Measurements from ENCODE around the gene LPP.

LPP gene

GRCh38 chr3:188295876-188296275, 141.9 kb downstream of the LPP start:
- no peak for DNase-seq (ENCODE audit: low read depth)
- TF ChIP-seq CTCF (IDR thresholded peaks at IDR 0.05; ENCODE audit: control insufficient read depth, insufficient read depth, low read depth, low read length, missing control alignments), result no peak
- no peak overlapping the region for H3K4me3 ChIP-seq (ENCODE audit: control insufficient read depth, low read depth, low read length)

- no peak overlapping the region for H3K4me3 ChIP-seq (ENCODE audit: control insufficient read depth, low read depth, low read length)
- TF ChIP-seq CTCF (IDR thresholded peaks at IDR 0.05; ENCODE audit: control insufficient read depth, insufficient read depth, low read depth, low read length, missing control alignments), result no peak
- peak; percentile 81 for DNase-seq (ENCODE audit: low read depth)
Measured at GRCh38 chr3:188296761-188297612, 143.0 kb downstream of the LPP start.

- no peak overlapping the region for H3K4me3 ChIP-seq (ENCODE audit: control insufficient read depth, low read depth, low read length)
- TF ChIP-seq CTCF (IDR thresholded peaks at IDR 0.05; ENCODE audit: control insufficient read depth, insufficient read depth, low read depth, low read length, missing control alignments), result no peak
- no peak for DNase-seq (ENCODE audit: low read depth)
Measured at GRCh38 chr3:188298585-188298984, 144.6 kb downstream of the LPP start.

- H3K4me3 ChIP-seq (ENCODE audit: control insufficient read depth, low read depth, low read length), result no peak overlapping the region
- no peak for TF ChIP-seq CTCF (IDR thresholded peaks at IDR 0.05; ENCODE audit: control insufficient read depth, insufficient read depth, low read depth, low read length, missing control alignments)
- DNase-seq (ENCODE audit: low read depth), result no peak
Measured at GRCh38 chr3:188299068-188299467, 145.1 kb downstream of the LPP start.

- DNase-seq (ENCODE audit: low read depth), result no peak
- TF ChIP-seq CTCF (IDR thresholded peaks at IDR 0.05; ENCODE audit: control insufficient read depth, insufficient read depth, low read depth, low read length, missing control alignments), result no peak
- H3K4me3 ChIP-seq (ENCODE audit: control insufficient read depth, low read depth, low read length), result no peak overlapping the region
Measured at GRCh38 chr3:188299708-188300107, 145.8 kb downstream of the LPP start.

GRCh38 chr3:188301147-188301546, 147.2 kb downstream of the LPP start:
- no peak for TF ChIP-seq CTCF (IDR thresholded peaks at IDR 0.05; ENCODE audit: control insufficient read depth, insufficient read depth, low read depth, low read length, missing control alignments)
- H3K4me3 ChIP-seq (ENCODE audit: control insufficient read depth, low read depth, low read length), result no peak overlapping the region
- DNase-seq (ENCODE audit: low read depth), result no peak

All from AG09309 (cell line).